ENCODE results near the gene LPCAT1. TPM values are rescaled to one million over a fixed set of nuclear protein-coding genes. Genes with fewer than 3 reads are reported as not detected.
"Not testable (repeated sequence)": the region's sequence is repeated elsewhere in the genome, so short reads cannot be mapped to it uniquely, and the experiment has no call there.

The LPCAT1 gene
- total RNA-seq, 1 donor from 2014 or later = 108 TPM

DNA sequence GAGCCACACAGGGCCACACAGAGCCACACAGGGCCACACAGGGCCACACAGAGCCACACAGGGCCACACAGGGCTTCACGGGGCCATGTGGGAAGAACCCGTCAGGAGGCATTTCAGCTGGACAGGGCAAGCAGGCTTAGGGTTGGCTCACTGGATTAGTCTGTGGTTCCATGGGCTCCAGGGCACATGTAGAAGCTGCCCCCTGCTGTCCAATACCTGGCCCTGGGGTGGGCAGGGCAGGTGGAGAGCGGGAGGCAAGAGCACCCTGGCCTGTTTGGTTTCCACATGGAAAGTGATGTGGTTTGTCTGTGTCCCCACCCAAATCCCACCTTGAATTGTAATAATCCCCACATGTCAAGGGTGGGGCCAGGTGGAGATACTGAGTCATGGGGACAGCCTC is 16.4 kb upstream of the LPCAT1 start:
- Mint-ChIP-seq H3K27me3 (ENCODE audit: insufficient read depth, low read depth) (peaks cover 11% of the 10 kb centered on the region), H3K36me3 (no peaks in the 10 kb centered on the region), H3K4me1 (peaks cover 3% of the 10 kb centered on the region), H3K4me3 (no peak overlapping the region), H3K9me3 (peaks cover 6% of the 10 kb centered on the region), H3K27ac (no peak overlapping the region)
- TF ChIP-seq, protein P1, sequence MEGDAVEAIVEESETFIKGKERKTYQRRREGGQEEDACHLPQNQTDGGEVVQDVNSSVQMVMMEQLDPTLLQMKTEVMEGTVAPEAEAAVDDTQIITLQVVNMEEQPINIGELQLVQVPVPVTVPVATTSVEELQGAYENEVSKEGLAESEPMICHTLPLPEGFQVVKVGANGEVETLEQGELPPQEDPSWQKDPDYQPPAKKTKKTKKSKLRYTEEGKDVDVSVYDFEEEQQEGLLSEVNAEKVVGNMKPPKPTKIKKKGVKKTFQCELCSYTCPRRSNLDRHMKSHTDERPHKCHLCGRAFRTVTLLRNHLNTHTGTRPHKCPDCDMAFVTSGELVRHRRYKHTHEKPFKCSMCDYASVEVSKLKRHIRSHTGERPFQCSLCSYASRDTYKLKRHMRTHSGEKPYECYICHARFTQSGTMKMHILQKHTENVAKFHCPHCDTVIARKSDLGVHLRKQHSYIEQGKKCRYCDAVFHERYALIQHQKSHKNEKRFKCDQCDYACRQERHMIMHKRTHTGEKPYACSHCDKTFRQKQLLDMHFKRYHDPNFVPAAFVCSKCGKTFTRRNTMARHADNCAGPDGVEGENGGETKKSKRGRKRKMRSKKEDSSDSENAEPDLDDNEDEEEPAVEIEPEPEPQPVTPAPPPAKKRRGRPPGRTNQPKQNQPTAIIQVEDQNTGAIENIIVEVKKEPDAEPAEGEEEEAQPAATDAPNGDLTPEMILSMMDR (IDR thresholded peaks at IDR 0.05) = no peak
- no peak for TF ChIP-seq EZH2 (IDR thresholded peaks at IDR 0.05)
- TF ChIP-seq EZH2phosphoT487 (IDR thresholded peaks at IDR 0.05) = no peak
- H3K27me3 ChIP-seq = no peaks in the 10 kb centered on the region
- no peak overlapping the region for H3K9ac ChIP-seq
- H3K4me3 ChIP-seq = no peak overlapping the region
- DNase-seq (ENCODE audit: low spot score) = no peak
- no peak overlapping the region for H3K27ac ChIP-seq
- no peak overlapping the region for H2AFZ ChIP-seq (replicated peaks)
- H3K9me3 ChIP-seq (ENCODE audit: low read depth) = no peaks in the 10 kb centered on the region
- no peaks in the 10 kb centered on the region for H4K20me1 ChIP-seq (ENCODE audit: low read depth)
- H3K4me1 ChIP-seq = no peaks in the 10 kb centered on the region
- no peaks in the 10 kb centered on the region for H3K36me3 ChIP-seq
- no peaks in the 10 kb centered on the region for H3K79me2 ChIP-seq (ENCODE audit: low read depth)
- H3F3A ChIP-seq (ENCODE audit: low read depth) = no peaks in the 10 kb centered on the region
- H3K4me2 ChIP-seq = no peak overlapping the region

DNA sequence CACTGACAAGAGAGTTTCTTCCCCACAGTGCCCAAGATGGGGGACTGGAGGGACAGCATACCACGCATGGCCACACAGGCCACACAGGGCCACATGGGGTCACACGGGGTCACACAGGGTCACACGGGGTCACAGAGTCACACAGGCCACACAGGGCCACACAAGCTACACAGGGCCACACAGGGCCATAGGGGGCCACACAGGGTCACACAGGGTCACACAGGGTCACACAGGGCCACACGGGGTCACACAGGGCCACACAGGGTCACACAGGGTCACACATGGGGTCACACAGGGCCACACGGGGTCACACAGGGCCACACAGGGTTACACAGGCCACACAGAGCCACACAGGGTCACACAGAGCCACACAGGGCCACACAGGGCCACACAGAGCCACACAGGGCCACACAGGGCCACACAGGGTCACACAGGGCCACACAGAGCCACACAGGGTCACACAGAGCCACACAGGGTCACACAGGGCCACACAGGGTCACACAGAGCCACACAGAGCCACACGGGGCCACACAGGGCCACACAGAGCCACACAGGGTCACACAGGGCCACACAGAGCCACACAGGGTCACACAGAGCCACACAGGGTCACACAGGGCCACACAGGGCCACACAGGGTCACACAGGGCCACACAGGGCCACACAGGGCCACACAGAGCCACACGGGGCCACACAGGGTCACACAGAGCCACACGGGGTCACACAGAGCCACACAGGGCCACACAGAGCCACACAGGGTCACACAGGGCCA is 15.8 kb upstream of the LPCAT1 start:
- not testable (repeated sequence) for H3K9me3 ChIP-seq (ENCODE audit: low read depth); H3K9ac ChIP-seq; H3F3A ChIP-seq (ENCODE audit: low read depth); H3K4me1 ChIP-seq; H3K36me3 ChIP-seq; H3K27me3 Mint-ChIP-seq (ENCODE audit: insufficient read depth, low read depth); H3K4me2 ChIP-seq; DNase-seq (ENCODE audit: low spot score); H2AFZ ChIP-seq (replicated peaks); H3K79me2 ChIP-seq (ENCODE audit: low read depth); H3K9me3 Mint-ChIP-seq; H3K36me3 Mint-ChIP-seq; H3K4me3 ChIP-seq; H3K4me3 Mint-ChIP-seq; H3K27ac Mint-ChIP-seq; H4K20me1 ChIP-seq (ENCODE audit: low read depth); H3K27me3 ChIP-seq; H3K4me1 Mint-ChIP-seq; H3K27ac ChIP-seq

DNA sequence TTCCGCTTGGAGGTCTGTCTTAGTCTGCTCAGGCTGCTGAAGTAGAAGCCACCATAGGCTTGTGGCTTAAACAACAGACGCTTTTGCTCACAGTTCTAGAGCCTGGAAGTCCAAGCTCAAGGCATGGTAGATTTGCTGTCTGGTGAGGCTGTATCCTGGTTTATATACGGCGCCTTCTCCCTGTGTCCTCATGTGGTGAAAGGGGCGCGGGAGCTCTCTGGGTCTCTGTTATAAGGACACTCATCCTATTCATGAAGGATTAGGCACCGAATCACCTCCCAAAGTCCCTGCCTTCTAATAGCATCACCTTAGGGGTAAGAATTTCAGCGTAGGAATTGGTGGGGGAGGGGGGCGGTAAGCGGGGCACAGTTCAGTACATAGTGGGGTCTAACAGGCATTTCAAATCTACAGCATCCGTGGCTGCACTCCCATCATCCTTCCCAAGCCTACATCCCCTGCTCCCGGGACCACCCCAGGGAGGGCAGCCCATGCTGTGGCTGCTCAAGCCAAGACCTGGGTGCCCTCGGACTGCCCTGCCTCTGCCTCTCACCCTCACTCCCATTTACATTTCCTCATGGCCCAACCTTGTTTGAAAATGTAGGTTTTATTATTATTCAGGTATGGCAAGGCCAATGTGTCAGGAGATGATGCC is 15.1 kb upstream of the LPCAT1 start:
- no peaks in the 10 kb centered on the region for H3K79me2 ChIP-seq (ENCODE audit: low read depth)
- no peaks in the 10 kb centered on the region for H3K4me1 Mint-ChIP-seq

More for the DNA sequence above, 15.1 kb upstream of the LPCAT1 start:
- H3K27me3 ChIP-seq = no peaks in the 10 kb centered on the region
- Mint-ChIP-seq H3K36me3 (no peaks in the 10 kb centered on the region), H3K4me3 (no peak overlapping the region), H3K9me3 (peaks cover 3% of the 10 kb centered on the region), H3K27ac (no peak overlapping the region), H3K27me3 (ENCODE audit: insufficient read depth, low read depth) (peaks cover 5% of the 10 kb centered on the region)
- H3K27ac ChIP-seq = no peak overlapping the region
- DNase-seq (ENCODE audit: low spot score) = no peak
- H3K4me1 ChIP-seq = no peaks in the 10 kb centered on the region
- H3K4me3 ChIP-seq = no peak overlapping the region
- H3F3A ChIP-seq (ENCODE audit: low read depth) = no peaks in the 10 kb centered on the region
- H4K20me1 ChIP-seq (ENCODE audit: low read depth) = no peaks in the 10 kb centered on the region
- no peaks in the 10 kb centered on the region for H3K36me3 ChIP-seq
- no peaks in the 10 kb centered on the region for H3K9me3 ChIP-seq (ENCODE audit: low read depth)
- TF ChIP-seq EZH2phosphoT487 (IDR thresholded peaks at IDR 0.05) = no peak
- TF ChIP-seq, protein P1 (IDR thresholded peaks at IDR 0.05) = no peak
- no peak for TF ChIP-seq EZH2 (IDR thresholded peaks at IDR 0.05)
- H3K4me2 ChIP-seq = no peak overlapping the region
- no peak overlapping the region for H2AFZ ChIP-seq (replicated peaks)
- no peak overlapping the region for H3K9ac ChIP-seq

All from neural progenitor cell (in vitro differentiated cells).